Glutamatergic neuron (in vitro differentiated cells): Measurements from ENCODE around the gene DSCAML1. TPM values are rescaled to one million over a fixed set of nuclear protein-coding genes. Genes with fewer than 3 reads are reported as not detected.

Experiments
- DNase-seq: peaks from one replicate; pipeline ENCODE4 v3.0.0; 2022
- H3K27ac Mint-ChIP-seq: one replicate; pipeline ENCODE4 v1.8.0; 2020; ENCODE audit warnings: mild to moderate bottlenecking, mixed read lengths, inconsistent platforms; ENCODE audit not compliant: unreplicated experiment
- H3K27me3 Mint-ChIP-seq: one replicate; pipeline ENCODE4 v1.8.0; 2020; ENCODE audit warnings: mild to moderate bottlenecking, moderate library complexity, mixed read lengths, inconsistent platforms; ENCODE audit not compliant: unreplicated experiment
- H3K36me3 Mint-ChIP-seq: one replicate; pipeline ENCODE4 v1.8.0; 2020; ENCODE audit warnings: mild to moderate bottlenecking, mixed read lengths, inconsistent platforms; ENCODE audit not compliant: unreplicated experiment
- H3K4me1 Mint-ChIP-seq: one replicate; pipeline ENCODE4 v1.8.0; 2020; ENCODE audit warnings: mild to moderate bottlenecking, low read depth, mixed read lengths, inconsistent platforms; ENCODE audit not compliant: unreplicated experiment
- H3K4me3 Mint-ChIP-seq: one replicate; pipeline ENCODE4 v1.8.0; 2020; ENCODE audit warnings: mild to moderate bottlenecking, mixed read lengths, inconsistent platforms; ENCODE audit not compliant: unreplicated experiment
- H3K9me3 Mint-ChIP-seq: one replicate; pipeline ENCODE4 v1.8.0; 2020; ENCODE audit warnings: mild to moderate bottlenecking, moderate library complexity, mixed read lengths, inconsistent platforms; ENCODE audit not compliant: unreplicated experiment
- CTCF ChIP-seq: fragments of 200-600 bp; sonication (generic); IDR thresholded peaks from one replicate; pipeline ENCODE4 v1.5.0; 2021; ENCODE audit not compliant: partially characterized antibody, unreplicated experiment
- total RNA-seq: library from RNA; stranded (reverse); fragmentation: NEBNext Ultra II Directional; extraction: Animal tissue kit (Norgen Biotek cat#: 25700); gene quantifications from one replicate; pipeline ENCODE4 v1.2.1, GENCODE V29; 2021; ENCODE audit not compliant: unreplicated experiment

DSCAML1 gene
- total RNA-seq, 1 donor from 2014 or later = 0.07 TPM

DNA sequence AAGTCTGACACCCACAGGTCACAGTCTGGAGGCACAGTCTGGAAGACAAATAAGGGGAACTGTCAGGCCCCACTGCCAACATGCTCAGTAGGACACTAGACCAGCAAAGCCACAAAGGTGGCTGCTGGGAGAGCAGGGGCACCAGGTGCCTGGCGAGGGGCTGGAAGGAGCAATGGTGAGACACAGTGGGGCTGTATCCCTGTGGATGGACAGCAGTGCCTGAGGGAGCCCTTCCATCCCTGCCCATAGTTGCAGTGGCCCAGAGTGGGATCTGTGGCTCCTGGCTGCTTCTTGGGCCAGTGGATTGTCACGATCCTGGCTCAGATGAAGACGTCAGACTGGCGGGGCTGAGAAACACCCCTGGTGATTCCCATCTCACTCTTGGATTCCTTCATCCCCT lies 154.6 kb downstream of the DSCAML1 start:
- peak; percentile 8 for DNase-seq
- no peak for TF ChIP-seq CTCF
- Mint-ChIP-seq H3K36me3 (no peaks in the 10 kb centered on the region), H3K27me3 (peaks cover 2% of the 10 kb centered on the region), H3K4me1 (peaks cover 9% of the 10 kb centered on the region), H3K4me3 (no peak overlapping the region), H3K27ac (no peak overlapping the region), H3K9me3 (peaks cover 1% of the 10 kb centered on the region)

DNA sequence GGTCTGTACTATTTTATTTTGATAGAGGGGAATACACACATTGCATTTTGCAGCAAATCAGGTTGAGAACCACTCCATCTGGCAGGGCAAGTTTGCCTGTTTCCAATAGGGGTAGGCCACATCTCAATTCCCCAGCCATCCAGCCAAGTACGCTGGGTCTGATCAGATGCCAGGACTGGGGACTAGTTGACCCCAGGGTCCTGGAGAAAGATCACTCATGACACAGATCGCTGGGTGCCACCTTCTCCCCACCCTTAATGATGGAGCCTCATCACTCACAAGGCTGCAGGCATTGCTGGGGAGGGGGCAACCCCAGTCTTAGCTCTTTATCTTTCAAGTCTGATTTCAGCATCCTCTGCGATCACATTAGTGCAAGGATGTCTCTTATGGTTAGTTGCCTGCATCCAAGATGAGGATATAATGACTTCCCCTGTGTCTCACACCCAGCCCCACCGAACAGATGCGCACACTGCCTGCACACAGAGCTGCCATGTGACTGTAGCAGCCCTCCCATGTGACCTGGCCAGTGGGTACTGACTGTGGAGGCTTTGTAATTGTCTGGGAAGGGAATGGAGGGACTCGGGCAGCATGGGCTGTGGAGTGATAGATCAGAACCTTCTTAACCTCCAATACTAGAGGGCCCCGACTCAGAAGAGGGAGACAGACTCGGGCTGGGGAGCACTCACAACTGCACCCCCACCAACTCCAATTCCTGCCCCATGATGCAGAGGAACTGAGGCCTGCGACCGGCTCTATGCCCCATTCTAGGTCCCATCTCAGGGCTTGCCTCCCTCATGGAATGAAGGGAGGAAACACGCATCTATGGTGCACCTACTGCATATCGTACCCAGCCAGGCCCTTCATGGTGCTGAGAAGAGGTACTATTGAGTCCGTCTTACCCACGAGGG lies 155.8 kb downstream of the DSCAML1 start:
- H3K9me3 Mint-ChIP-seq = peaks cover 1% of the 10 kb centered on the region
- no peak overlapping the region for H3K27ac Mint-ChIP-seq
- TF ChIP-seq CTCF = no peak
- no peaks in the 10 kb centered on the region for H3K36me3 Mint-ChIP-seq
- peak; percentile 5 for DNase-seq
- H3K27me3 Mint-ChIP-seq = peaks cover 2% of the 10 kb centered on the region
- H3K4me3 Mint-ChIP-seq = no peak overlapping the region
- peaks cover 9% of the 10 kb centered on the region for H3K4me1 Mint-ChIP-seq

- TF ChIP-seq CTCF = no peak
- DNase-seq = peak; percentile 2
- H3K27me3 Mint-ChIP-seq = peaks cover 8% of the 10 kb centered on the region
Measured at GRCh38 chr11:117640041-117640440, 157.0 kb downstream of the DSCAML1 start.

DNA sequence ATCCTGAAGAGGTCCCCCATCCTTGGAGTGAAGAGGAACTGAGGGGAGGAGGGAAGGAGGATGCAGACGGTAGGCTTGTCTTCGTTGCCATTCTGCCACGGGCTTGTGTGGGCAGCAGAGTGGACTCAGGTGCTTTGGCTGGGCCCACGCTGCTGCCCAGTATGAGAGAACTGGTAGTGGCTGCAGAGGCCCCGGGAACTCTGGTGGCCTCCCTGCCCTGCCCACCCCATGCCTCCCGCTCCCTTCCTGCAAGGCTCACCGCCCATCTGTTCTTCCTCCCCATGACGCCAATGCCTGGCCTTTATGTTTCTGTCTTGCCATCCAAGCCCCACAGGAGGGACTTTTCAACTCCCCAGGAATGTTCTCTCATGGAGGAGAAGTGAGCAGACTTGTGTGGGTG lies 157.4 kb downstream of the DSCAML1 start:
- Mint-ChIP-seq H3K36me3 (no peaks in the 10 kb centered on the region), H3K27me3 (peaks cover 8% of the 10 kb centered on the region), H3K27ac (no peak overlapping the region), H3K4me1 (peaks cover 9% of the 10 kb centered on the region), H3K9me3 (peaks cover 1% of the 10 kb centered on the region), H3K4me3 (no peak overlapping the region)
- no peak for TF ChIP-seq CTCF
- DNase-seq = peak; percentile 8

More at GRCh38 chr11:117640041-117640440, 157.0 kb downstream of the DSCAML1 start:
- H3K4me1 Mint-ChIP-seq = peaks cover 9% of the 10 kb centered on the region
- H3K36me3 Mint-ChIP-seq = no peaks in the 10 kb centered on the region
- H3K9me3 Mint-ChIP-seq = peaks cover 1% of the 10 kb centered on the region
- no peak overlapping the region for H3K4me3 Mint-ChIP-seq
- H3K27ac Mint-ChIP-seq = no peak overlapping the region

DNA sequence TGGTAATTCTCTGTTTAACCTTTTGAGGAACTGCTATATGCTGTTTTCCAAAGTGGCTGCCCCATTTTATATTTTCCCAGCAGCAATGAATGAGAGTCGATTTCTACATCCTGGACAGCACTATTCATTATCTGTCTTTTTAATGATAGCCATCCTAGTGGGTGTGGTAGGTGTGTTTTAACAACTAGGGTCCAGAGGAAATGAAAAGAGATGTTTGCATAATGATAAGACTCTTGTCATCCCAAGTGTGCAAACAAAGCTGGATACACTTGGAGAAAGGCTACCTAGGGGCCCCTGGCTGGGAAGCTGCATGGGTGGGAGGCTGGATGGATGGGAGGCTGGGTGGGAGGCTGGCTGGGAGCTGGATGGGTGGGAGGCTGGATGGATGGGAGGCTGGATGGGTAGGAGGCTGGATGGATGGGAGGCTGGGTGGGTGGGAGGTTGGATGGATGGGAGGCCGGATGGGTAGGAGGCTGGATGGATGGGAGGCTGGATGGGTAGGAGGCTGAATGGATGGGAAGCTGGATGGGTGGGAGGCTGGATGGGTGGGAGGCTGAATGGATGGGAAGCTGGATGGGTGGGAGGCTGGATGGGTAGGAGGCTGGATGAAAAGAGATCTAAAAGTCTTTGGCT lies 158.0 kb downstream of the DSCAML1 start:
- peaks cover 1% of the 10 kb centered on the region for H3K9me3 Mint-ChIP-seq
- no peaks in the 10 kb centered on the region for H3K36me3 Mint-ChIP-seq
- peaks cover 8% of the 10 kb centered on the region for H3K27me3 Mint-ChIP-seq
- no peak overlapping the region for H3K27ac Mint-ChIP-seq
- DNase-seq = peak; percentile 1
- peaks cover 9% of the 10 kb centered on the region for H3K4me1 Mint-ChIP-seq
- no peak overlapping the region for H3K4me3 Mint-ChIP-seq
- no peak for TF ChIP-seq CTCF
